ENCODE data around the gene NEURL1B.

DNA sequence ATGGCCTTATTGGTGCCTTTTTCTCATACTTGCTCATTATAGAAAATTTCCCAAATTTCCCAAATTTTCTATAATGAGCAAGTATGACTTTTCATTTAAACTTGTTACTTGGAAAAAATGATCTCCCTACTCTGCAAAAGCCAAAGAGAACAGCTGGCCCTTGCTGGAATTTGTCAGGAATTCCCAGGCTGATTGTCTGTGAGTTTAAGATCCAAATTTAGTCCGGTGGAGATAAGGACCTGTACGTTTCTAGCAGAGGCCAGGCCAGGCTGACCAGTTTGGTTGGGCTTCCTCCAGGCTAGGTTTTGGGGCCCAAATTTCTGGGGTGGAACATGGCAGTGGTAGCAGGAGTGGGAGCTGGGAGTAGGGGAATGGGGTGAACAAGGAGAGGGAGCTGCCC lies 51.9 kb downstream of the NEURL1B start:
- TF ChIP-seq EZH2 (IDR thresholded peaks at IDR 0.05; ENCODE audit: insufficient read depth, poor library complexity, severe bottlenecking): no peak
- TF ChIP-seq EZH2phosphoT487 (IDR thresholded peaks at IDR 0.05; ENCODE audit: insufficient read depth, low read depth): no peak
